OCI-LY3 (cell line): Measurements from ENCODE around the gene RABL2B.

ENCODE experiments used
- CTCF ChIP-seq: fragments of 200-600, 300-600 bp; sonication (generic); IDR thresholded peaks from 2 replicates; pipeline ENCODE4 v1.5.1; 2014; ENCODE audit warnings: antibody characterized with exemption, low read length, low read depth
- EZH2phosphoT487 ChIP-seq: fragments of 200-600 bp; shearing (Covaris generic); IDR thresholded peaks from 2 replicates; pipeline ENCODE4 v1.6.1; 2018; ENCODE audit warnings: antibody characterized with exemption, mixed run types, low read depth

- TF ChIP-seq CTCF = no peak
- TF ChIP-seq EZH2phosphoT487 = no peak
Observed at GRCh38 chr22:50728523-50728931, 54.9 kb downstream of the RABL2B start.
